Neural cell (in vitro differentiated cells): ENCODE data around the gene TRAPPC4. TPM values are rescaled to one million over a fixed set of nuclear protein-coding genes. Genes with fewer than 3 reads are reported as not detected.
"Not testable (repeated sequence)": the region's sequence is repeated elsewhere in the genome, so short reads cannot be mapped to it uniquely, and the experiment has no call there.

Experiments
- H2AFZ ChIP-seq: fragments of 200-600, 300-800 bp; sonication (generic), shearing (Covaris generic); 2 replicates; pipeline ENCODE4 v1.6.0; 2014; ENCODE audit warnings: low read depth, mild to moderate bottlenecking, antibody characterized with exemption, low read length, moderate library complexity
- H3F3A ChIP-seq: fragments of 200-600 bp; shearing (Covaris generic); 2 replicates; pipeline ENCODE4 v1.6.1; 2016; ENCODE audit warnings: mild to moderate bottlenecking, moderate library complexity, mixed read lengths, antibody characterized with exemption, low read length; ENCODE audit not compliant: insufficient read depth, poor library complexity, severe bottlenecking
- H3K27ac ChIP-seq: fragments of 200-600, 300-800 bp; sonication (generic), shearing (Covaris generic); 2 replicates; pipeline ENCODE4 v1.5.1; 2014; ENCODE audit warnings: mild to moderate bottlenecking, low read length, moderate library complexity
- H3K27me3 ChIP-seq: fragments of 300-800, 200-600 bp; sonication (generic), shearing (Covaris generic); 2 replicates; pipeline ENCODE4 v1.6.0; 2014; ENCODE audit warnings: mild to moderate bottlenecking, low read depth, low read length, moderate library complexity; ENCODE audit not compliant: insufficient read depth
- H3K36me3 ChIP-seq: fragments of 300-800, 200-600 bp; sonication (generic), shearing (Covaris generic); 2 replicates; pipeline ENCODE4 v1.5.1; 2014; ENCODE audit warnings: mild to moderate bottlenecking, antibody characterized with exemption, low read length, moderate library complexity; ENCODE audit not compliant: insufficient read depth
- H3K4me2 ChIP-seq: fragments of 300-800, 200-600 bp; sonication (generic), shearing (Covaris generic); 2 replicates; pipeline ENCODE4 v1.6.0; 2014; ENCODE audit warnings: mild to moderate bottlenecking, low read length
- H3K4me3 ChIP-seq: fragments of 300-800, 200-600 bp; sonication (generic), shearing (Covaris generic); 2 replicates; pipeline ENCODE4 v1.5.1; 2014; ENCODE audit warnings: mild to moderate bottlenecking, low read length, moderate library complexity
- H3K79me2 ChIP-seq: fragments of 200-600 bp; shearing (Covaris generic); replicated peaks from 2 replicates; pipeline ENCODE4 v1.6.0; 2014; ENCODE audit warnings: mild to moderate bottlenecking, low read length, moderate library complexity; ENCODE audit not compliant: insufficient read depth
- H3K9ac ChIP-seq: fragments of 300-800, 200-600 bp; sonication (generic), shearing (Covaris generic); 2 replicates; pipeline ENCODE4 v1.6.1; 2016; ENCODE audit warnings: mild to moderate bottlenecking, low read length, mixed read lengths
- H3K9me2 ChIP-seq: fragments of 200-600 bp; shearing (Covaris generic); 2 replicates; pipeline ENCODE4 v1.6.1; 2016; ENCODE audit warnings: mild to moderate bottlenecking, low read length, mixed read lengths; ENCODE audit not compliant: insufficient read depth
- H3K9me3 ChIP-seq: fragments of 200-600, 300-800 bp; sonication (generic), shearing (Covaris generic); 2 replicates; pipeline ENCODE4 v1.6.1; 2016; ENCODE audit warnings: mild to moderate bottlenecking, mixed run types, low read length, moderate library complexity, mixed read lengths
- H4K20me1 ChIP-seq: fragments of 200-600 bp; shearing (Covaris generic); 2 replicates; pipeline ENCODE4 v1.6.1; 2016; ENCODE audit warnings: mild to moderate bottlenecking, mixed run types; ENCODE audit not compliant: insufficient read depth
- EP300 ChIP-seq: fragments of 450-650 bp; conservative IDR thresholded peaks from 2 replicates; pipeline ENCODE4 v1.6.1; 2014; ENCODE audit warnings: antibody characterized with exemption, mild to moderate bottlenecking, moderate library complexity; ENCODE audit not compliant: poor library complexity, severe bottlenecking
- MXI1 ChIP-seq: fragments of 450-650 bp; conservative IDR thresholded peaks from 2 replicates; pipeline ENCODE4 v1.6.1; 2014; ENCODE audit warnings: antibody characterized with exemption, mild to moderate bottlenecking; ENCODE audit not compliant: poor library complexity, severe bottlenecking
- POLR2AphosphoS5 ChIP-seq: IDR thresholded peaks from 2 replicates; pipeline ENCODE4 v1.6.1; 2012
- RAD21 ChIP-seq: fragments of 450-650 bp; conservative IDR thresholded peaks from 2 replicates; pipeline ENCODE4 v1.6.1; 2014; ENCODE audit warnings: antibody characterized with exemption, mild to moderate bottlenecking, moderate library complexity
- REST ChIP-seq: IDR thresholded peaks from 2 replicates; pipeline ENCODE4 v1.6.1; 2012; ENCODE audit warnings: borderline replicate concordance
- SMC3 ChIP-seq: fragments of 450-650 bp; conservative IDR thresholded peaks from 2 replicates; pipeline ENCODE4 v1.6.1; 2014; ENCODE audit warnings: antibody characterized with exemption, mild to moderate bottlenecking, moderate library complexity; ENCODE audit not compliant: poor library complexity
- TAF1 ChIP-seq: IDR thresholded peaks from 2 replicates; pipeline ENCODE4 v1.6.1; 2012; ENCODE audit warnings: low read depth
- polyA plus RNA-seq: library from polyadenylated mRNA; depleted of rRNA; stranded (reverse); fragments of >200 nt; gene quantifications from 2 replicates; pipeline ENCODE4 v1.2.3, GENCODE V29; 2014
- TF ChIP-seq, protein P1 (sequence below): fragments of 450-650 bp; IDR thresholded peaks from 2 replicates; pipeline ENCODE4 v1.5.1; 2014; ENCODE audit warnings: antibody characterized with exemption, mild to moderate bottlenecking, moderate library complexity; ENCODE audit not compliant: poor library complexity, severe bottlenecking

The TRAPPC4 gene
- polyA plus RNA-seq, 1 donor from 2014 or later: 276 TPM

GRCh38 chr11:119030329-119031047, 11.9 kb downstream of the TRAPPC4 start, which contains the start of gene SLC37A4:
Gene SLC37A4, minus strand, starts transcription at chr11:119030877.
- peak within 1 kb of the TSS; percentile 98 for H2AFZ ChIP-seq
- H3F3A ChIP-seq: no peaks in the 10 kb centered on the region
- no peaks in the 10 kb centered on the region for H3K9me2 ChIP-seq
- TF ChIP-seq RAD21 (no peak), MXI1 (peak; percentile 86), POLR2AphosphoS5 (peak; percentile 81), EP300 (peak; percentile 20), SMC3 (peak; percentile 41), TAF1 (no peak), REST (no peak)
- TF ChIP-seq, protein P1, sequence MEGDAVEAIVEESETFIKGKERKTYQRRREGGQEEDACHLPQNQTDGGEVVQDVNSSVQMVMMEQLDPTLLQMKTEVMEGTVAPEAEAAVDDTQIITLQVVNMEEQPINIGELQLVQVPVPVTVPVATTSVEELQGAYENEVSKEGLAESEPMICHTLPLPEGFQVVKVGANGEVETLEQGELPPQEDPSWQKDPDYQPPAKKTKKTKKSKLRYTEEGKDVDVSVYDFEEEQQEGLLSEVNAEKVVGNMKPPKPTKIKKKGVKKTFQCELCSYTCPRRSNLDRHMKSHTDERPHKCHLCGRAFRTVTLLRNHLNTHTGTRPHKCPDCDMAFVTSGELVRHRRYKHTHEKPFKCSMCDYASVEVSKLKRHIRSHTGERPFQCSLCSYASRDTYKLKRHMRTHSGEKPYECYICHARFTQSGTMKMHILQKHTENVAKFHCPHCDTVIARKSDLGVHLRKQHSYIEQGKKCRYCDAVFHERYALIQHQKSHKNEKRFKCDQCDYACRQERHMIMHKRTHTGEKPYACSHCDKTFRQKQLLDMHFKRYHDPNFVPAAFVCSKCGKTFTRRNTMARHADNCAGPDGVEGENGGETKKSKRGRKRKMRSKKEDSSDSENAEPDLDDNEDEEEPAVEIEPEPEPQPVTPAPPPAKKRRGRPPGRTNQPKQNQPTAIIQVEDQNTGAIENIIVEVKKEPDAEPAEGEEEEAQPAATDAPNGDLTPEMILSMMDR: no peak
- peak within 1 kb of the TSS; percentile 97 for H3K4me2 ChIP-seq
- H3K36me3 ChIP-seq: no peaks in the 10 kb centered on the region
- H3K4me3 ChIP-seq: peak within 1 kb of the TSS; percentile 99
- no peaks in the 10 kb centered on the region for H4K20me1 ChIP-seq
- H3K27ac ChIP-seq: peak within 1 kb of the TSS; percentile 66
- H3K79me2 ChIP-seq: peaks cover 9% of the 10 kb centered on the region
- no peaks in the 10 kb centered on the region for H3K27me3 ChIP-seq
- H3K9me3 ChIP-seq: no peaks in the 10 kb centered on the region
- H3K9ac ChIP-seq: peak within 1 kb of the TSS; percentile 88

- H2AFZ ChIP-seq: no peak overlapping the region
- peaks cover 9% of the 10 kb centered on the region for H3K79me2 ChIP-seq
- no peak overlapping the region for H3K9ac ChIP-seq
- H4K20me1 ChIP-seq: no peaks in the 10 kb centered on the region
- no peaks in the 10 kb centered on the region for H3K36me3 ChIP-seq
- no peak for TF ChIP-seq RAD21
- no peak for TF ChIP-seq TAF1
- no peak for TF ChIP-seq REST
- H3K27me3 ChIP-seq: no peaks in the 10 kb centered on the region
- no peaks in the 10 kb centered on the region for H3F3A ChIP-seq
- H3K9me2 ChIP-seq: no peaks in the 10 kb centered on the region
- H3K4me2 ChIP-seq: no peak overlapping the region
- no peaks in the 10 kb centered on the region for H3K9me3 ChIP-seq
- no peak overlapping the region for H3K27ac ChIP-seq
- no peak overlapping the region for H3K4me3 ChIP-seq
These were observed 13.3 kb downstream of the TRAPPC4 start for GRCh38 chr11:119031912-119032280.

DNA sequence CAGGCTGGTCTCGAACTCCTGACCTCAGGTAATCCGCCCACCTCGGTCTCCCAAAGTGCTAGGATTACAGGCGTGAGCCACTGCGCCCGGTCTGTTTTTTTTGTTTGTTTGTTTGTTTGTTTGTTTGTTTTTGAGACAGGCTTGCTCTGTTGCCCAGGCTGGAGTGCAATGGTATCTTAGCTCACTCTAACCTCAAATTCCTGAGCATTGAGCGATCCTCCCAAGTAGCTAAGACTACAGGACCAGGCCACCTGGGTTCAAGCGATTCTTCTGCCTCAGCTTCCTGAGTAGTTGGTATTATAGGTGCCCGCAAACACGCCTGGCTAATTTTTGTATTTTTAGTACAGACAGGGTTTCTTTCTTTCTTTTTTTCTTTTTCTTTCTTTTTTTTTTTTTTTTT, 14.9 kb downstream of the TRAPPC4 start:
- H3K27ac ChIP-seq, H3K9ac ChIP-seq, H3K4me2 ChIP-seq, H3K27me3 ChIP-seq, H3K9me3 ChIP-seq, H3F3A ChIP-seq, H3K36me3 ChIP-seq, H3K9me2 ChIP-seq, H2AFZ ChIP-seq, H4K20me1 ChIP-seq, H3K79me2 ChIP-seq, H3K4me3 ChIP-seq: not testable (repeated sequence)
